Mesenteric fat pad (tissue), 1 donor: ENCODE results near the gene ZC3H4. TPM values are rescaled to one million over a fixed set of nuclear protein-coding genes. Genes with fewer than 3 reads are reported as not detected.
"Not testable (repeated sequence)": the region's sequence is repeated elsewhere in the genome, so short reads cannot be mapped to it uniquely, and the experiment has no call there.

Experiments used
- DNase-seq: peaks from one replicate; pipeline ENCODE4 v3.0.0-alpha.2; 2020; ENCODE audit warnings: low spot score
- total RNA-seq: library from RNA; stranded (reverse); fragmentation: NEBNext Ultra II Directional; extraction: Animal tissue kit (Norgen Biotek cat#: 25700); gene quantifications from one replicate; pipeline ENCODE4 v1.2.1, GENCODE V29; 2021
- donor health status: DM: yes; HTN: yes; CAD: no.

ZC3H4 gene
- total RNA-seq, 1 donor from 2014 or later, result 30.2 TPM

DNA sequence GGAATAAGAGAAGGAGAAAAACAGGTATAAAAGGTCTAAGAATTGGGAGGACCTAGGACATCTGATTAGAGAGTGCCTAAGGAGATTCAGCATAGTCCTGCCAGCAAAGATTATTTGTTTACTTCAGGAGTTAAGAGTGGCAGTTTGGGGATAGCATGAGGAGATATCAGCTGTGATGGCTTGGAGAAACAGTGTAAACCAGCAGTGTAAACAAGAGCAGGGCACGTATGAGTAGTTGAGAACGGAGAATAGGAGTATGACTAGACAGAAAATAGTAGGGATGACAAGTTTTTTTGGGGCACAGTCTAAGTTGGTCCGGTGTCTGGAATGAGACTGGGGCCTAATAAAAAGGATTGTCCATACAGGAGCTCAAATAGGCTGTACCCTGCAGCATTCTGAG is 63.0 kb downstream of the ZC3H4 start:
- DNase-seq, result not testable (repeated sequence)

GRCh38 chr19:47049307-47049700 is 64.3 kb downstream of the ZC3H4 start:
- no peak for DNase-seq

DNA sequence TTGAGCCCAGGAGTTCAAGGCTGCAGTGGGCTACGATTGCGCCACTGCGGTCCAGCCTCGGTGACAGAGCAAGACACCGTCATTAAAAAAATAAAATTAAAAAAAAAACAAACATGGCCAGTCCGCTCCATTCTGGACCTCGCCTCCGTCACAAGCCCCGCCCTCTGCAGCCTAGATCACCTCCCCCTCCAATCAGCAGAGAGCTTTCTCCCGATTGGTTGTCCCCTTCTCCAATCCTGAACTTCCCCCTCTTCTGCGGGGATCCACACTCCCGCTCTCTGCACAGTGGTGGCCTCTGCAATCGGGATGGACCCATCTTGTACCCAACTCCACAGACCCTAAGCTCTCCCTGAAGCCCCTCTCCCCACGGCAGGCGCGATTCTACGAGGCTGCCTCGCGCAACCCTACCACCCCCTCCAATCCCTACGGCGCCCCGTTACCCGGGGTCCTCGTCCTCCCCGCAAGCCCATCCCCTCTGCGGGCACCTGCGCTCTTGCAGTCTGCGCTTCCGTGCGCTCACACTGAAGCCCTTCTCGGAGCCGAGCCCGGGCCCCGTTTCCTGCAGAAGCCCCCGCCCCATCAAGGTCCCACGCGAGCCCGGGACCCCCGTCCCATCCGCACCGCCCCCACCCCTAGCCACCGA is 65.7 kb downstream of the ZC3H4 start:
- DNase-seq, result no peak

DNA sequence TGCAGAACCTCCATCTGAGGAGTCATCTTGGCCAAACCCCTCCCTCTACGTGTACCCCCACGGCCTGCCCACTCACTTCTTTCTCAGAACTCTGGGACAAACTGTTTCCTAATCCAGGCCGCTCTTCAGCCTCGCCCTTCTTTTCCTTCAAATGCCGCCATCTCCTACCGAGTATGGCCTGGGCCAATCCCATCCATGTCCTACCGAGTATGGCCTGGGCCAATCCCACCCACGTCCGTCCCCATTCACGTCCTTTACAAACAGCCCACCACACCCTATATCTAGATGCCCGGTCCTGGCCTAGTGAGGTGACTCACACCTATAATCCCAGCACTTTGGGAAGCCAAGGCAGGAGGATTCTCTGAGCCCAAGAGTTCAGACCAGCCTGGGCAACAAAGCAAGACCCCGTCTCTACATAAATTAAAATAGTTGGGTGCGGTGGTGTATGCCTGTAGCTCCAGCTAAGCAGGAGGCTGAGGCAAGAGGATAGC is 66.3 kb downstream of the ZC3H4 start:
- DNase-seq, result no peak

- no peak for DNase-seq
Observed at GRCh38 chr19:47045867-47046470, 67.6 kb downstream of the ZC3H4 start.

GRCh38 chr19:47044946-47045866 is 68.4 kb downstream of the ZC3H4 start:
- no peak for DNase-seq

DNA sequence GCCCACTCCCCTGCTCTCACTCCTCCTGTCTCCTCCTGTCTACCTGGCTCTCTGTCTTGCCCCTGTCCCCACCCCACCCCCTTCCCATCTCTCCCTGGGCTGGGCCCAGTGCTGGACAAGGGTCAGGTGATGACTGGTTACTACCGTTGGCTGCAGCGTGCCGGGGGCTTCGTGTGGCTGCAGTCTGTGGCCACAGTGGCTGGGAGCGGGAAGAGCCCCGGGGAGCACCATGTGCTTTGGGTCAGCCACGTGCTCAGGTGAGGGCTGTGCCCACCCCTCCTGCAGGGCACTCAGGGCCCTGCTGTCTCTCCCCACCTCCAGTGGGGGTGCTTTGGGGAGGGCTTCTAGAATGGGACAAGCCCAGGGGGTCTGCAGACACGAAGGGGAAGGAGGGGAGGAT is 72.7 kb downstream of the ZC3H4 start:
- DNase-seq, result no peak

GRCh38 chr19:47039239-47039874 is 74.2 kb downstream of the ZC3H4 start:
- no peak for DNase-seq

DNA sequence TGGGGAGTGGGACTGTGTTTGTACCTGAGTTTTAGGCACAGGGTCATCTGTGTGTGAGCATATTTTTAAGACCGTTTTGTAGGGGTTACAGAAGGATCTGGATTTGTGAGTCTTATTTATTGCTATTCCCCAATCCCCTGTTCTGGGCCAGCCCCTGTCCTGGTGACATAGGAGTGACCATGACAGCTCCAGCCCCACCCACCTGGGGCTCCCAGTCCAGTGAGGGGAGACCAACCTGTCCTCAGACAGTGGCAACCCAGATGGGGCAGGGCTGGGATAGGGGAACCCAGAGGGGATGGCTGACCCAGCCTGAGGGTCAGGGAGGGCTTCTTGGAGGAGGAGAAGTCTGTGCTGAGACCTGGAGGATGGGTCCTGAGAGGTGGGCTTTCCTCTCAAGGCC is 75.8 kb downstream of the ZC3H4 start:
- DNase-seq, result no peak

GRCh38 chr19:47036097-47036651 is 77.4 kb downstream of the ZC3H4 start:
- DNase-seq, result no peak

DNA sequence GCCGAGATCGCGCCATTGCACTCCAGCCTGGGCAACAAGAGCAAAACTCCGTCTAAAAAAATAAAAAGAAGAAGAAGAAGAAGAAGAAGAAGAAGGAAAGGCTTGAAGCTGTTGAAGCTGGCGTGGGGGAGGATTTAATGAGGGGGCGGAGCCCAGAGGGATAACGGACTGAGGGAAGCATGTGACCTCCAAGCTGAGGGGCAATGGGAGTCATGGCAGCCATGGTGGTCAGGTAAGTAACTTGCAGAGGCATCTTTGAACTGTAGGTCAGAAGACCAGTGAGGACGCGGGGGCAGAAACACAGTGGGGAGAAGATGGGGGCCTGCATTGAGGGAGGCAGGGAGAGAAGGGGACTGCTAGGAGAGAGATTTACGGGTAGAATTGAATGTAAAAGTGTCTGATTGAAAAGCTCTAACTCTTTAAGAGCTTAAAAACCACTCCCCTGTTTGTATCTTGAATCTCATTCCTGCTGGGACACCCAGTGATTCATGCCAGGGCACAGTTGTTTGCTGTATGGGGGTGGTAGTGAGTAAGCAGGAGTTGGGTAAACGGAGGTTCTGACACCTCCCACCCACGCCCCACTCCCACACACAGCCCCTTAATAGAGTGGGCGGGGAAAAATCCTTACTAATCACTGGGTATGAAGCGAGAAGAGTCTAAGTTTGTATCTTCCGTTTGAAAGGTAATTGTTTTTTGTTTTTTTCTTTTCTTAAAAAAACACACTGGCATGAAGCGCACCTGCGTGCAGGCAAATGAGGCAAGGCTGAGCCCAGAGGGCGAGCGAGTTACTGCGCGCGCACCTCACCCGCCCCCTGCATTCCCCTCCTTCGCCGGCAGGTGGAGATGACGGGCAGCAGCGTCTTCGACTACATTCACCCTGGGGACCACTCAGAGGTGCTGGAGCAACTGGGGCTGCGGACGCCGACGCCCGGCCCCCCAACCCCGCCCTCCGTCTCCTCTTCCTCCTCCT is 78.2 kb downstream of the ZC3H4 start:
- DNase-seq, result peak; percentile 94

DNA sequence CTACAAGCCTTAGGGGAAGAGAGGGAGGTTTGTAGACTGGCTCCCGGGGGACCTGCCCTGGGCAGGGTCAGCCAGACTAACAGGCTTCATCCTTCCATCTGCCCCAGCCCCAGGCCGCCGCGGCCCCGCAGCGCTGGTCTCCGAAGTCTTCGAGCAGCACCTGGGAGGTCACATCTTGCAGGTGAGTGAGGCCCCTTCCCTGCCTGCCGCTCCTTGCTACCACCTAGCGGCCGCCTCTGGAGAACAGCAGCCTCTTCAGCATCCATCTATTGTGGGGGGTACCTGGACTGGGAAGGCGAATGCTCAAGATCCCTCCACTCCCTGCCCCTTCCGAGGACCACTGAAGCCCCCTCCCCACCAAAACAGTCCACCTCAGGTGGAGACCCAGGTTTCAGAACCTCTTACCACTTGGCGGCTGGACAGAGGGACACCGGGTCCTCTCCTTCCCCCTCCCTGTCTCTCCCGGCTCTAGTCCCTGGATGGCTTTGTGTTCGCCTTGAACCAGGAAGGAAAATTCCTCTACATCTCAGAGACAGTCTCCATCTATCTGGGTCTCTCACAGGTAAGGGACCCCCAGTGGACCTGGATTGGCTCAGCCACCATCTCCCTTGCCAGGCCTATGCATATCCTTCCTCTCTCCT is 81.3 kb downstream of the ZC3H4 start:
- DNase-seq, result no peak

GRCh38 chr19:47028195-47028601 is 85.4 kb downstream of the ZC3H4 start:
- DNase-seq, result no peak

DNA sequence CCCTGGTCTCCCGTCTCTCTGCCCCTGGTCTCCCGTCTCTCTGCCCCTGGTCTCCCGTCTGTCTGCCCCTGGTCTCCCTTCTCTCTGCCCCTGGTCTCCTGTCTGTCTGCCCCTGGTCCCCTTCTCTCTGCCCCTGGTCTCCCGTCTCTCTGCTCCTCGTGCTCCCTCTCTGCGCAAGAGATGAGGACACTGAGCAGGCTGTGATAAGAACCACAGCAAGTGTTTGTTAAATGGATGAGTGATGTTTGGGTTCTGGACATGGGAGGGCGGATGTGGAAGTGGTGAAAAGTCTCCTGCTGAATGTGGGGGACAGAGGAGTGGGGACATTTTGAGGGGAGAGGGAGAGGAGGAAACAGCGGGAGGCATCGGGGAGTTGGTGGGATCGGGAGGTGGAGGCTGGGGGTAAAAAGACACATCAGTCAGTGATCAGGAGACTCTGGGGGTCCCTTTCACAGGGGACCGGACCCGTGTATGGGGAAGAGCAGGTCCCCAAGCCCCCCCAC is 85.9 kb downstream of the ZC3H4 start:
- DNase-seq, result no peak

GRCh38 chr19:47026889-47027288 is 86.7 kb downstream of the ZC3H4 start:
- DNase-seq, result no peak

GRCh38 chr19:47026156-47026555 is 87.4 kb downstream of the ZC3H4 start:
- DNase-seq, result no peak

DNA sequence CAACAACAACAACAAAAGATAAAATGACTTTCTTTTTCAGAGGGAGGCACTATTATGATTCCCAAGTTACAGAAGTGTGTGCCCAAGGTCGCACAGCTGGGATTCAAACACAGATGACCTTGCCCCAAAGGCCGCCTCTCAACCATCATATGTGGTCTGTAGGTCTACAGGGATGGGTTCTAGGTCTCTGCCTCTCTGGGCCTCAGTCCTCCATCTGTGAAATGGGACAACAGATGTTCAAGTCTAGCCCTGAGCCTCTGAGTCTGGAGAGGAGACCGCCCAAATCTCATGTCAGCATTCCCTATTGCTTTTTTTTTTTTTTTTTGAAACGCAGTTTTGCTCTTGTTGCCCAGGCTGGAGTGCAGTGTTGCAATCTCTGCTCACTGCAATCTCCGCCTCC is 89.1 kb downstream of the ZC3H4 start:
- DNase-seq, result no peak

GRCh38 chr19:47023448-47023794 is 90.2 kb downstream of the ZC3H4 start:
- no peak for DNase-seq
